Aorta (tissue), 5 donors: ENCODE data around the gene PIAS1. TPM values are rescaled to one million over a fixed set of nuclear protein-coding genes. Genes with fewer than 3 reads are reported as not detected.

Experiments
- ATAC-seq: fragments of 200-7000 bp; cut with Tn5 transposase; one replicate; pipeline ENCODE4 v1.9.1; 2022; ENCODE audit warnings: moderate library complexity; ENCODE audit not compliant: low FRiP score
- DNase-seq, 2 donors: peaks; one replicate each; pipeline ENCODE4 v3.0.0-alpha.2; 2020
- H3K27ac ChIP-seq, 2 donors: one replicate each; pipeline ENCODE4 v1.5.1; 2013; ENCODE audit warnings: low read length in 2 of 2, mild to moderate bottlenecking in 2 of 2, moderate library complexity in 2 of 2, control low read depth in 1 of 2, inconsistent platforms in 1 of 2, low read depth in 1 of 2
- H3K27me3 ChIP-seq, 2 donors: one replicate each; pipeline ENCODE4 v1.6.1; 2013; ENCODE audit warnings: control low read depth in 1 of 2, low read length in 1 of 2, mild to moderate bottlenecking in 1 of 2, moderate library complexity in 1 of 2; ENCODE audit not compliant: insufficient read depth in 2 of 2, control insufficient read depth in 1 of 2
- H3K36me3 ChIP-seq, 2 donors: one replicate each; pipeline ENCODE4 v1.6.1; 2013; ENCODE audit warnings: control low read depth in 1 of 2, low read length in 1 of 2, mild to moderate bottlenecking in 1 of 2; ENCODE audit not compliant: insufficient read depth in 2 of 2, control insufficient read depth in 1 of 2
- H3K4me1 ChIP-seq, 2 donors: one replicate each; pipeline ENCODE4 v1.6.1; 2013; ENCODE audit warnings: low read length in 2 of 2, control low read depth in 1 of 2, mild to moderate bottlenecking in 1 of 2, moderate library complexity in 1 of 2; ENCODE audit not compliant: insufficient read depth in 2 of 2, control insufficient read depth in 1 of 2
- H3K4me3 ChIP-seq, 2 donors: one replicate each; pipeline ENCODE4 v1.5.1; 2013; ENCODE audit warnings: low read length in 2 of 2, control low read depth in 1 of 2, mild to moderate bottlenecking in 1 of 2
- H3K9me3 ChIP-seq: one replicate; pipeline ENCODE4 v1.6.1; 2013; ENCODE audit warnings: mild to moderate bottlenecking, low read length; ENCODE audit not compliant: control insufficient read depth
- WGBS, 2 donors: extraction: QIAGEN DNeasy Blood & Tissue Kit; methylation state at CpG; one replicate each; pipeline ENCODE4 v1.1.7; 2013; 5-methylcytosine and 5-hydroxymethylcytosine counted together
- intact Hi-C, 2 donors: fragments of 100-400 bp; cut with DNase I; formaldehyde crosslinking; loops; one replicate each; pipeline versions ENCODE4 v1.14.2 to v1.15.0; 2022
- polyA plus RNA-seq, 2 donors: library from polyadenylated mRNA; stranded (reverse); fragments of 200-250 nt; gene quantifications; one replicate each; pipeline ENCODE4 v1.2.3, GENCODE V29; 2013
- total RNA-seq, 2 donors: library from RNA; stranded (reverse); fragmentation: NEBNext Ultra II Directional; extraction: Animal tissue kit (Norgen Biotek cat#: 25700); gene quantifications; one replicate each; pipeline ENCODE4 v1.2.1, GENCODE V29; 2021
- donor health status: healthy with polysubstance abuse.
- donor health status: Bipolar disorder and iron deficiency.
- donor health status: DM: no; HTN: no; CAD: no.
- donor health status: DM: no; HTN: no; CAD: no.
- donor health status: DM: yes; HTN: yes; CAD: no.

PIAS1 gene
- total and polyA plus RNA-seq, 4 donors, result 7.0 to 62.9 (median 28.5) TPM

GRCh38 chr15:68205558-68205944 lies 151.4 kb downstream of the PIAS1 start:
- ATAC-seq (no peak), DNase-seq (peak in 1 of 2 donors; percentile 45)
- Histone ChIP-seq H3K9me3 (no peaks in the 10 kb centered on the region), H3K27ac (no peak overlapping the region), H3K36me3 (peaks cover 0 to 2% of the 10 kb centered on the region in 2 donors), H3K27me3 (no peaks in the 10 kb centered on the region), H3K4me1 (peaks cover 0 to 4% of the 10 kb centered on the region in 2 donors), H3K4me3 (no peak overlapping the region)
- intact Hi-C loops, result no loop called here
- WGBS, 2 donors, result 79 to 80% methylated on average over 13 of the region's 13 CpGs

GRCh38 chr15:68205954-68206539 lies 151.9 kb downstream of the PIAS1 start:
- ATAC-seq, result no peak
- Histone ChIP-seq H3K27ac (no peak overlapping the region), H3K4me3 (no peak overlapping the region), H3K4me1 (peaks cover 0 to 4% of the 10 kb centered on the region in 2 donors), H3K9me3 (no peaks in the 10 kb centered on the region), H3K27me3 (no peaks in the 10 kb centered on the region), H3K36me3 (peaks cover 0 to 2% of the 10 kb centered on the region in 2 donors)
- 85 to 87% methylated on average over 14 of the region's 14 CpGs for WGBS, 2 donors
- peak in 1 of 2 donors; percentile 91 for DNase-seq
- intact Hi-C loops, result no loop called here

- Histone ChIP-seq H3K36me3 (peaks cover 0 to 2% of the 10 kb centered on the region in 2 donors), H3K27ac (no peak overlapping the region), H3K27me3 (no peaks in the 10 kb centered on the region), H3K4me1 (peaks cover 0 to 4% of the 10 kb centered on the region in 2 donors), H3K4me3 (no peak overlapping the region), H3K9me3 (no peaks in the 10 kb centered on the region)
- ATAC-seq, result no peak
- peak in 1 of 2 donors; percentile 44 for DNase-seq
- intact Hi-C loops, result no loop called here
- WGBS, 2 donors, result 93 to 95% methylated on average over 12 of the region's 12 CpGs
Observed at GRCh38 chr15:68206711-68207151, 152.6 kb downstream of the PIAS1 start.

- no peak overlapping the region for H3K4me3 ChIP-seq
- no peak overlapping the region for H3K27ac ChIP-seq
- intact Hi-C loops, result no loop called here
- DNase-seq, result peak in 1 of 2 donors; percentile 36
- no peaks in the 10 kb centered on the region for H3K27me3 ChIP-seq
- H3K36me3 ChIP-seq, result peaks cover 0 to 2% of the 10 kb centered on the region in 2 donors
- no peaks in the 10 kb centered on the region for H3K9me3 ChIP-seq
- no peak for ATAC-seq
- peaks cover 0 to 4% of the 10 kb centered on the region in 2 donors for H3K4me1 ChIP-seq
- 84 to 86% methylated on average over 12 of the region's 12 CpGs for WGBS, 2 donors
Observed at GRCh38 chr15:68207176-68207935, 153.2 kb downstream of the PIAS1 start.

- H3K4me3 ChIP-seq, result no peak overlapping the region
- WGBS, 2 donors, result 87 to 93% methylated on average over 16 of the region's 16 CpGs
- intact Hi-C loops, result no loop called here
- peaks cover 0 to 4% of the 10 kb centered on the region in 2 donors for H3K4me1 ChIP-seq
- H3K9me3 ChIP-seq, result no peaks in the 10 kb centered on the region
- DNase-seq, result peak in 1 of 2 donors; percentile 25
- H3K27ac ChIP-seq, result no peak overlapping the region
- no peaks in the 10 kb centered on the region for H3K27me3 ChIP-seq
- peaks cover 0 to 2% of the 10 kb centered on the region in 2 donors for H3K36me3 ChIP-seq
- ATAC-seq, result no peak
Observed at GRCh38 chr15:68208136-68208535, 154.0 kb downstream of the PIAS1 start.

- Histone ChIP-seq H3K27ac (no peak overlapping the region), H3K27me3 (no peaks in the 10 kb centered on the region), H3K36me3 (peaks cover 0 to 2% of the 10 kb centered on the region in 2 donors), H3K4me1 (peaks cover 0 to 4% of the 10 kb centered on the region in 2 donors), H3K9me3 (no peaks in the 10 kb centered on the region), H3K4me3 (no peak overlapping the region)
- 92% methylated on average over 13 of the region's 13 CpGs for WGBS, 2 donors
- ATAC-seq, result no peak
- peak; percentile 29 to 37 for DNase-seq
- intact Hi-C loops, result no loop called here
Observed at GRCh38 chr15:68208636-68209240, 154.6 kb downstream of the PIAS1 start.

- ATAC-seq (no peak), DNase-seq (peak; percentile 29 to 69)
- H3K27me3 ChIP-seq, result no peaks in the 10 kb centered on the region
- WGBS, 2 donors, result 84 to 88% methylated on average over 7 of the region's 7 CpGs
- intact Hi-C loops, result no loop called here
- peaks cover 0 to 4% of the 10 kb centered on the region in 2 donors for H3K4me1 ChIP-seq
- H3K27ac ChIP-seq, result no peak overlapping the region
- no peaks in the 10 kb centered on the region for H3K9me3 ChIP-seq
- peaks cover 0 to 2% of the 10 kb centered on the region in 2 donors for H3K36me3 ChIP-seq
- no peak overlapping the region for H3K4me3 ChIP-seq
Observed at GRCh38 chr15:68209272-68209671, 155.2 kb downstream of the PIAS1 start.

- H3K27ac ChIP-seq, result no peak overlapping the region
- no peaks in the 10 kb centered on the region for H3K27me3 ChIP-seq
- 84 to 86% methylated on average over 13 of the region's 13 CpGs for WGBS, 2 donors
- ATAC-seq (no peak), DNase-seq (peak; percentile 45 to 64)
- intact Hi-C loops, result loop anchor here (2.0 to 5.0 kb wide), 2 partner anchors 347 to 348 kb away; no protein-coding TSS in a partner anchor
- peaks cover 0 to 2% of the 10 kb centered on the region in 2 donors for H3K36me3 ChIP-seq
- no peaks in the 10 kb centered on the region for H3K9me3 ChIP-seq
- H3K4me3 ChIP-seq, result no peak overlapping the region
- peaks cover 0 to 2% of the 10 kb centered on the region in 2 donors for H3K4me1 ChIP-seq
Observed at GRCh38 chr15:68209735-68210408, 155.8 kb downstream of the PIAS1 start.
